HG03025 (cell line): ENCODE measurements around the gene B3GNT5.

Experiments used
- ATAC-seq: cut with Tn5 transposase; IDR thresholded peaks from one replicate; pipeline ENCODE4 v1.9.1; 2021; ENCODE audit warnings: mild to moderate bottlenecking, moderate library complexity; ENCODE audit not compliant: unreplicated experiment, low FRiP score

B3GNT5 gene

DNA sequence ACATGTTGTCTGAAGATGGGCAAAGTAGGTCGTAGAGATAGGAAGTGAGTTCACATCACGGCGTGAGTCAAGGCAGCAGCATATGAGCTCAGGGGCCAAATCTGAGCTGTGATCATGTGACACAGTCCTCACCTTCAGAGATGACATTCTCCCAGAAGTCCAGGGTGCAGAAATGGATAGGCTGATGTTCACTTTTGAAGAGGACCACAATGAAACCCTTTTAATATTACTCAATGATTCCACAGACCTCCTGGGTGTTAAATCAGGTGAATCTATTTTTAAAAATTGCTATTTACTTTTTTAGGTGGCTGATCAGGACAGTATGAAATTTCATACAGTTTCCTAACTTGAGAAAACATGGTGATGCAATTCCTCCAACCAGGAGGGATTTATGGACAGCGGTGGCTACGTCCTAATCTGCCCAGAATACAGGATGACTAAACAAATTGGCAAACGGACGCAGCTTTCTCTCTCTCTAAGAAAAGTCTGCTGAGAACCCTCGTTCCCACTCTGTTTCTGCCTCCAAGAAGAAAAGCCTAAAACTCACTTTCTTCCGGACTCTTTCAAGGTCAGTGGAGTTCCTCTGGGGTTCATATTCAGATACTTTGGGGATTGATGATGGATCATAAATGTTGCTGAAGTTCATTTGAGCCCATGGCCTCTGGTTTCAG lies 34.4 kb downstream of the B3GNT5 start:
- ATAC-seq: no peak

DNA sequence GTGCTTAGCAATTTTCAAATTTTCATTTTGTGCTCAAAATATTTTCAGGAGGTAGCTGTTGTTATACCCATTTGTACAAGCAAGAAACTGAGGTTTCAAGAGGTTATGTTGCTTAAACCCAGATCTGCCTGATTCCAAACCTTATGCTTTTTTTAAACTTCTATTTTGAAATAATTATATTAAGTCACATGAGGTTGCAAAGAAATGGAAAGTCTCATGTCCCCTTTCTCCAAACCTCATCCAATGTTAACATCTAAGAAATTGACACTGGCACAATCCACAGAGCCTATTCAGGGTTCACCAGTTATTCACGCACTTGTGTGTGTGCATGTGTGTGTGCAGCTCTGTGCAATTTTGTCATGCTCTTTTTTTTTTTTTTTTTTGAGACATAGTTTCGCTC lies 35.1 kb downstream of the B3GNT5 start:
- ATAC-seq: no peak

DNA sequence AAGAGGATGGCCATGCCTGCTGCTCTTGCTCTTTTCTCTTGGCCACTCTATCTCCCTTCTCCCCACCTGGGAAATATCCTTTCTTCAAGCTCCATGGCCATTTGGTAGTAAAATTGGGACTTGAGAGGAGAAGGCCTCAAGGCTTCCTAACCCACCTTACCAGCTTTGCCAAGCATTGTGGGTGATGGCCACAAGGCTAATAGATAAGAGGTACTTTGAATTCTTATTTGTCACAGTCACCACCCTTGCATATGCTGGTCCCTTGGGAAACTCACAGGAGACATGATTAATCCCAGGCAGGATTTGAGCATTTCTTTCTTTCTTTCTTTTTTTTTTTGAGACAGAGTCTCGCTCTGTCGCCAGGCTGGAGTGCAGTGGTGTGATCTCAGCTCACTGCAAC lies 37.2 kb downstream of the B3GNT5 start:
- ATAC-seq: no peak

DNA sequence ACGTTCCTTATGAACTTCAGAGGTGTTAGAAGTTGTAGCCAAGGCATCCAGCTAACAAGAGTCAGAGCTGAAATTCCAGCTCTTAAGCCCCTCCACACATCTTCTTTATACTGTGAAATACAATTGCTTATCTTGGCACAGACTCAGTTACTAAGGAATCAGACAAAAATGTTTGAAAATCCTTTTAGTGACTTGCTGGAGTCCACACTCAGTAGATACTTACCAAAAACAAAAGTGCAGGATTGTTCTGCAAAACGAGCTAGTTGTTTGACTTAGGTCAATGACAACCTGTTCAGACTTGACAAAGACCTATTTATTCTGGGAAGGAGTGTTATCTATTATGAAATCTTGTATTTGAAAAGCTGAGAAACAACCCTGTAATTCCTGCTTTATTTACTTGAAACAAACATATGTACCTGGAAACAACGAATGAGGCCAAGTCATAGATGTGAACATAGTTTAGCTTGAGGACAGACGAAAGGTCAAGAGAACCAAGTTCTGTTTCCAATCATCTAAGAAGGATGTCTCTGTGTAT lies 38.5 kb downstream of the B3GNT5 start:
- ATAC-seq: no peak

DNA sequence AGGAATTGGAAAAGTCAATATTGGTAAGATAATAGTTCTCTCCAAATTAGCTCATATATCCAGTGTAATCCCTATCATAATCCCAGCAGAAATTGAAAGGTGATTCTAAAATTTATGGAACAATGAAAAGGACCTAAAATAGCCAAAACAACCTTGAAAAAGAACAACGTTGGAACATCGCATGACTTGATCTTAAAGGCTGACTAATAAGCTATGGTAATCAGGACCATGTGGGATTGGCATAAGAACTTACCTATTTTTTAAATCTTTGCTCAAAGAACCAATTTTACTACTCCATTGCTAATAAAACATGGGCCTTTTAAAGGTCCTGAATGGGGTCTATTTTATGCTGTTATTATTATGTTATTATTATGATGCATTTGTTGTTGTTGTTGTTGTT lies 40.9 kb downstream of the B3GNT5 start:
- ATAC-seq: no peak

DNA sequence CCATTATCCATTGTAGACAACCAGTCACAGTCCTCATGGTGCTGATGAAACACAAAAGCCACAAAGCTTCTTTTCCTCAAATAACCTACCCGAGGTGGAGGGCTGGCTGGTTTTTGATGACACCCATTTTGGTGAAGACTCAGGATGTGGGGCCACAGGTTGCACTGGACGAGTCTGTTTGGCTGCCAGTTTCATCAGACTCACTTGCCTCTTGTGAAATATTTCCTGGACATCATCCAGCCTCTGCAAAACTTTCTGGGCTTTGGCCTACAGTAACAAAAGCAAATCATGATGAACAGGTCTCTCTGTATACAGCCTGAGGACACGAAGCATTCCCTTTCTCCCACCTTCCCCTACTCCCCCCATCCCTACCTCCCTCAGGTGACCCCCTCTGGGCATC lies 42.2 kb downstream of the B3GNT5 start:
- ATAC-seq: no peak

DNA sequence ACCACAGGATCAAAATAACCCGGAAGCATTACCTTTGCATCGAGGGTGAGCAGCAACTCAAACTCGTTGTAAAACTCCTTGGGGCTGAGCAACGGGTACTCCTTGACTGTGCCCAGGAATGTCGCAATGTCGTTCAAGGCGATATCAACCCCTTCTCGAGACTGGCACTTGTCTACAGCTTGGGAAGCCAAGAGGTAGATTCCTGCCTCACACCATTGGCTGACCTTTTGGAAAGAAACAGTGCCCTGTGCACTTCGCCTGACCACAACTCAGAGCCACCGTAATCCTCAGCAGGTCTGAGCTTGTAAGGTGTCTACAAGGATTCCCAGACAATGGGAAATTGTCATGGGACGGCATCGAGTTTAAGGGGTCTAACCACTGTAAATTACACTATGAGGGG lies 43.9 kb downstream of the B3GNT5 start:
- no peak for ATAC-seq

DNA sequence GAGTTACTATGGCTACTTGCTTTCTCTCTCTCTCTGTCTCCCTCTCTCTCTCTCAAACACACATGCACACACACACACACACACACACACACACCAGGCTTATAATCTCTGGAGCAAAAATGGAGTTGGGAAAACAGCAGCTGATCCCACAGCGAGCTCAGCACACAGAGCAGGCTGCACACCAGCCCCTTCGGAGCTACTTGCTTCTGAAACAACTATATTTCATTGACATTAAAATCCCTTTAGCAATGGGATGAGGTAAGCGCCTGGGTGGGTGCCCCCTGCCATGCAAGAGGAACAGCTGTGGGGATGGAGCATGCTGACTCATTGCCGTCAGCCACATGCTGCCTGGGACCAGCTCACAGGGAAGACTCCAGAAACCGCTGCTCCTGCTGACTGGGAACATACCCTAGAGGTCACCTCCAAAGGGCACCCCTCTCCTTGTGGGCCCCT lies 45.7 kb downstream of the B3GNT5 start:
- ATAC-seq: no peak

DNA sequence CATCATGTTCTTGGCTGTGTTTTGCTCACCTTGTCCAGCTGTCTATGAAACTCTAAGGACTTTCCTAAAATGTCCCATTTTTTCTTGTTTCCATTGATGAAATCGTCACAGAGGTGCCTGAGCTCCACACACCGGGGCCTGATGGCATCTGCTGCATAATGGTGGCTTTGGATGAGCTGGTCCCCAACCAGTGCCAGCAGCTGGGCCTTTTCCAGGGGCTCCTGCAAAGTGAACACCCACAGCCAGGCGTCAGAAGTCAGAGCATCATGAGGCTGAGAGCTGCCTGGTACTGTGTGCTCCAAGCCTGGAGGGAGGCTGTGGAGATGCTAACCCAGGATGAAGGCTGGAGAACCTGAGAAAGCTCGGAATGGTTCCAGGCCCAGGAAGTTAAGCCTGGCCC lies 46.9 kb downstream of the B3GNT5 start:
- ATAC-seq: no peak

DNA sequence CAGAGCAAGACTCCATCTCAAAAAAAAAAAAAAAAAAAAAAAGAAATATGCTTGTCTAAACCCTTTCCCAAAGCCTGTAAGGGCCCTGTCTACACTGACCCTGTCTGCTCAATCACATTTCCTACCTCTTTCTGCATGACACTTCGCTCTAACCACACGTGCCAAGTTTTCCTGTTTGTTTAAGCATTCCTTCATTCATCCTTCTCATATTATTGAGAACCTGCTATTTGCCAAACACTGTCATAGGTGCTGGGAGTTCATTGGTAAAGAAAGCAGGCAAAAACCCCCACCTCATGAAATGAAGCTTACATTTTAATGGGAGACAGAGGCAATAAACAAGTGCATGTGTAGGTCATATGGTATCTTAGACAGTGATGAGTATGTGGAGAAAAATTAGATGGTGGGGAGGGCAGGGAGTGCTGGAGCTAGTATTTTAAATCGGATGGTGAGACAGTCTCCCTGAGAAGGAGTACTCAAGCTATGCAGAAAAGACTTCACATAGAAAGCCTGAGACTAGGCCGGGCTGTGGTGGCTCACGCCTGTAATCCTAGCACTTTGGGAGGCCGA lies 48.0 kb downstream of the B3GNT5 start:
- ATAC-seq: no peak

DNA sequence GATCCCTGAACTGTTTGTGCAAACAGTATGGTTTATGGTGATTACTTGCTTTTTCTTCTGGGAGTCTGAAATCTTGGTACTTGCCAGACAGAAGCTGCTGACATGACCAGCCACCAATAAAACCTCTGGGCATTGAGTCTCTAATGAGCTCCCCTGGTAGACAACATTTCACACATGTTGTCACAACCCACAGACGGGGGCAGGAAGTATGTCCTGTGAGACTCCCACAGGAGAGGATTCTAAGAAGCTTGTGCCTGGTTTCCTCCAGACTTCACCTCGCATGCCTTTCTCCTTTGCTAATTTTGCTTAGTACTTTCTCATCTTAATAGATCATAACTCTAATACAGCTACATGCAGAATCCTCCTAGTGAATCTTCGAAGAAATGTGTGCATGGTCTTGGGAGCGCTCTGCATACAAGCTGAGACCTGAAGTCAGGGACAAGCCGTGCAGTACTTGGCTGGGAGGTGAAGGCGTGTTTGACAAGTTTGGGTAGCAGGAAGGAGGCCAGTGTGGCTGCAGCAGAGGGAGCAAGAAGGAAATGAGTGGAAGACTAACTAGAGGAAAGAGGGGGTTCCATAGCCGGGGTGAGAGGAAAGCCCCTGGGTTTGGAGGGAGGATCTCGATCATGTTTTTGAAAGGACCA lies 49.0 kb downstream of the B3GNT5 start:
- no peak for ATAC-seq

DNA sequence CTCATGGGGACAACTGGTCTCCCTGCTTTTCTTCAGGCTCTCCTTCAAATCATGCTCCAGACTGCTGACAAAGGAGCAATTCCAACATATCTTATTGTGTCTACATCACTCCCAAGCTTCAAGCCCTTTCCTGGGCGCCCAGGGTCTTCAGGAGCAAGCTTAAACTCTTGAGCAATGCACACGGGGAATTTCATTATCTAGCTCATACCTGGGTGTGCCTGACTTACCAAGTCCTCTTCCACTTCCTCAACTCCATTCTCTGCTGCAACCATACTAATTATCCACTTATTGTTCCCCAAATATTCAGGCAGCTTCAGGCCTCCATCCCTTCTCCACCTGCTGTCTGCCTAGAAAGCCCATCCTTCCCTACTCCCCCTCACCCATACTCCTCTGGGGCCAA lies 50.6 kb downstream of the B3GNT5 start:
- no peak for ATAC-seq

DNA sequence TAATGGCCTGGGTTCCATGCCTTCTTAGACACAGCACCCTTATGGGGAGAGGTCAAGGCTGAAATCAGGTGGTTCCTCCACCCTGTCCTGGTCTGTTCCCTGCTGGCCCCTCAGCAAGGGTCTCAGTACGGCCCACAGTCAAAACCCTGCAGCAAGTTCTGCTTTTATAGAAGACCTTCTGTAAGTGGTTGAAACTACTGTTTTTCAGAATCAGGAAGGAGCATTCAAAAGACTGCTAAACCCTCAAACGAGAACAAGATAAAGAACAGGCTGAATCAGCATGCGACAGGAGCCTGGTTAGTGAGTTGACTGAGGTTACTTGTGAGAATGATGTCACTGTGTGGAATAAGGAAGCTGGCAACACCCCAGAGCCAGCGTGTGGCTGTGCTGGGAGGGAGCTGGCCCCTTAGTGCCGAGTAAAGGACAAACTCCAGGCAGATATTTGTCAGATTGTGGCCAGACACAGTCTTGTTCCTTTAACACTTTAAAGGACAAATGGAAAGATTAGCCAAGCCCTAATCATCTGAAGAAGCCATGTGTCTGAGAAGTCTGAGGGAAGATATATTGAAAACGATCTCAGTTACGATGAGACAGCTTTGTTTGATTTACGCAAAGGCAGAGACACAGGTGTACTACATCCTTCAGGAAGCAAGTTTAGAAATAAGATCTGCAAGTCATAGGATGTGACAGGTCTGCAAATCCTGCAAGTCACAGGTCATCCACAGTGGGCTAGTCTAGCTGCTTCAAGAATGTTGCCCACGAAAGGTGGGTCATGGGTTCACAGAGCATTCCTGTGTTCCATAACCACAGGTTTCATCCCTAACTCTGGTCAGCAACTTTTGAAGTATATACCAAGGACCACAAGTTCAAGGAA lies 54.0 kb downstream of the B3GNT5 start:
- ATAC-seq: peak; percentile 91

DNA sequence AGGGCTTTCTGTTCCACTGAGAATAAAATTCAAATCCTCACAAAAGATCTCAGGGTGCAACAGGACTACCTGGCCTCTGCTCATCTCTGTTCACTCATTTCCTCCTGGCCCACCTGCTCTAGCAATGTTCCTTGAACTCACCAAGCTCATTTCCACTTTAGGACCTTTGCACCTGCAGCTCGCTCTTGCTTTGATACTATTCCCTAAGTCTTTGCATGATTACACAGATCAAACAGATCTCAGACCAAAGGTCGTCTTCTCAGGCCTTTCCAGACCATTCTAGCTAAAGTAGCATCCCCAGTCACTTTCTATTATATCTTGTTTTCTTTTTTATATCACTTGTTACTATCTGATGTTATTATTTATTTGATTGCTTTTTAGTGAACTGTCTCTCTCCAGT lies 54.7 kb downstream of the B3GNT5 start:
- ATAC-seq: no peak

DNA sequence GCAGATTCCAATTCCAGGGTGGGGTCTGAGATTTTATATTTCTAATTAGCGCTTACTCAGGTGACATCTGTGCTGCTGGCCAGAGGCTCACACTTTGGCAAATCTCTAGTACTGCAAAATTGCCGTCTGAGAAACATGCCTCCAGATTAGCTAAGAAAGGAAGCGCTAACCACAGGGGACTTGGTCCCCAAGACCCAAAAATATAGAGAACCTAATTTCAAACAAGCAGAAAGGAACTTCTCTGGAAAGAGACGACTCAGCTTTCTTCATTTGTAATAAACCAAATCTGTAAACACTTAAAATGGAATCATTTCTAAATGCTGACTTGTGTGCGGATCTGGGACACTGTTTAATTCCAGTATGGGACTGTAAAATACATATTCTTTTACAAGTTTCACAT lies 55.7 kb downstream of the B3GNT5 start:
- no peak for ATAC-seq

DNA sequence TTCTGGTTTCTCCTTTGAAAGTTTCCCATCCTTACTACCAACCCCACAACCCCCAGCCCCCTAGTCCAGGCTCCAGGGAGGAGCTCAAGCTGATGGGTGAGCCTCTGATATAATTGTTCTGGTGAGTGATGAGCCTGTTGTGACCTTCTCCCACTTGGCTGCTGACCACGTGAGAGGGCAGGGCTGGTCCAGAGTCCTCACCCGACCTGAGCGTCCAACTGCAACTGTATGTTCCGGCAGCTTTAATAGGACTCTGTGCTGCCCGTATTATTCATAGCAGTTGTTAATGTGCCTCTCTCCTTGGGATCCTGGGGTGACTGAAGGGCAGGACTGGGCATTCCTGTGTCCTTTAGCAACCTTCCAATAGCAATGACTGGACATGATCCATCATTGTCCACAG lies 56.2 kb downstream of the B3GNT5 start:
- no peak for ATAC-seq

DNA sequence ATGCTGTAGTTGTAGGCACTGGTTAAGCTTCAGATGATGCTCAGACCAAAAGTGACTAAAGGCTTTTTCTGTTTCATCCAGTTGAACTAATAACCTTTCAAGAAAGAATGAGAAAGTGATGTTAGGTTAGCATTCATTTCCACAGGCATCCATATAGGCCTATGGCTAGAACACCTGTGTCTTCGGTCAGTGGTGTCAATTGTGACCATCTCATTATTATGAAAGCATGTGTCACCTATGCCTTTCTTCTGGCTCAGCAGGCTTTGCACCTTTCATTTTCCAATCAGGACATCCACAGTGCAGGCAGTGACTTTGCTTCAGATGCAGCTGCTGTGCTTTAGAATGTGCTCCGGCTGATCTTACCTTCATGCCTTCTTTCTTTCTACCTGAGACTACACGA lies 57.9 kb downstream of the B3GNT5 start:
- no peak for ATAC-seq

DNA sequence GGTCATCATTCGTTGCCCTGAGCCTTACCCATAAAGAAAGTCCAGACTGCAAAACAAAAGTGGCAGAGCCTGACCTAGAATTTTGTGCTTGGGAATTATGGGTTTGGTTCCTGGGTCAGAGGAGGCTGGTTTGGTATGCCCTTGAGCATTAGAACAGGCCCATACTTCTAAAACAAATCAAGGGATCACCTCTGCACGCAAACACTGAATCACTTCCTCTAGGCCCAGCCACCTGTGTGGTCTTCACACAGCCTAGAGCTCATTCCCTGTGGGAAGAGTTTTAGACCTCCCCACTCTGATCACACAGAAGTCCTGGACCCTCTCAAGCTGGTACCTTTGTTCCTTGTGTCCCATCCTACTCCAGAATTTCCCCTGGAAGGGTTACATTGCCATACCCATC lies 59.4 kb downstream of the B3GNT5 start:
- ATAC-seq: no peak

DNA sequence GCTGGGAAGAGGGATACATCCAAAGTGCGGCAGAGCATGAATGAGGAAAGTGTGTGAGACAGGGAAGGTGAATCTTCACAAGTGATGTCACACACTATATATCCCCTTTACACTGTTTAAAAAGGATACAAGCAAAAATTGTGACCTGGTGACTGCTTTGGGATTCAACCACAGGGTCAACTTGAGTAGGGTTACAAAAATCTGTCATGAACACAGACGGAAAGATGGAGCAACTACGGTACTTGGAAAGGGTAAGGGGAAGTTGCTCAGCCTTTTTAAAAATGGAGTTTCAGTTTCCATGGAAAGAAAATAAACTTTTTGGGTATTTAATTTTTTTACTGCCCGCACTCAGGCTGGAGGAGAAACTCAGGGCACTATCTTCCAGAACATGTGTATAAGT lies 60.3 kb downstream of the B3GNT5 start:
- no peak for ATAC-seq

DNA sequence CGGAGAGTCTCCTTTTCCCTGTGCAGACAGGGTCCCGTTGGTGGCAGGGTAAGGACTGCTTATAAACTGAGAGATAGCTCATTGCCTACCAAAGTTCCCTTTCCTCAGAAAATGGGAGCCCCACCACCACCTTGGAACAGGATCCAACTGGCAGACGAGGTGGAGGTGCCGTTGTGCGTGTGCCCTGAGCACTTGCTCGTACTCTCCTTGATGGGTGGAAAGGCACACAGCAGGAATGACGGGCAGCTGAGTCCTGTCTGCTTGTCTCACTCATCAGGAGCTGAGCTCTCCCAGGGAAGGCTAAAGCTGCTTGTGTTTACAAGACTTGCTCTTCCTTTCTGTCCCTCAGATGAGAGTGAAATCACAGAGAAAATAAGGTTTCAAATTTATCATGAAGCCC lies 60.7 kb downstream of the B3GNT5 start:
- ATAC-seq: no peak

DNA sequence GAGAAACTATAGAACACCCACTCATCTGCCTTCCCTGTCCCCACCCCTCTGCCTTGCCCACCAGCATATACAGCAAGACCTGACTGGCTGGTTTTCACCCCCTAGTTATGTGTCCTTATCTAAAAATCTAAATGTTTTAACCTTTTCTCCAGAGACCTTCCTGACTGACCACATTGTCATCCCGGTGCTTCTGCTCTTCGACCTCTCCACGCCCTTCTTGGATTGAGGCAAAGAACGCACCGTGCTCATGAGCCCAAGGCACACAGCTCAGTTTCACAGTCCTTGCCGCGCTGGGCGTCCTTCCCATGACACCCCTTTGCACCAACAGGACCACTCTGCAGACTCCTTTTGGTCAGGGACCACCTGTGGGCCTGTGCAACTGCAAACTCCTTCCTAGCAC lies 62.7 kb downstream of the B3GNT5 start:
- no peak for ATAC-seq
